Fibroblast of lung (primary cell): Measurements from ENCODE around the gene PACRG. TPM values are rescaled to one million over a fixed set of nuclear protein-coding genes. Genes with fewer than 3 reads are reported as not detected.
A peak's percentile ranks its signal among the peaks of the same experiment; 100 is the strongest.

Experiments
- DNase-seq, 2 donors: peaks; one replicate each; pipeline versions ENCODE4 v3.0.0 to v3.0.0-alpha.2; 2010; ENCODE audit warnings: low read depth in 2 of 2
- H2AFZ ChIP-seq: 2 replicates; pipeline ENCODE4 v1.5.1; 2012; ENCODE audit warnings: low read length, control low read depth, inconsistent platforms
- H3K27ac ChIP-seq: 2 replicates; pipeline ENCODE4 v1.5.1; 2011; ENCODE audit warnings: low read length, control low read depth; ENCODE audit not compliant: insufficient read depth
- H3K27me3 ChIP-seq: 2 replicates; pipeline ENCODE4 v1.5.1; 2011; ENCODE audit warnings: mild to moderate bottlenecking, low read length; ENCODE audit not compliant: control insufficient read depth, insufficient read depth
- H3K36me3 ChIP-seq: 2 replicates; pipeline ENCODE4 v1.5.1; 2011; ENCODE audit warnings: low read length; ENCODE audit not compliant: control insufficient read depth, insufficient read depth
- H3K4me1 ChIP-seq: 2 replicates; pipeline ENCODE4 v1.5.1; 2011; ENCODE audit warnings: low read length; ENCODE audit not compliant: control insufficient read depth, insufficient read depth; ENCODE audit errors: extremely low read depth
- H3K4me2 ChIP-seq: 2 replicates; pipeline ENCODE4 v1.5.1; 2011; ENCODE audit warnings: low read length, control low read depth; ENCODE audit not compliant: insufficient read depth; ENCODE audit errors: extremely low read depth
- H3K4me3 ChIP-seq, 4 experiments: fragments of 200-600 bp in 1 of 4; sonication (generic) in 1 of 4; replicated peaks in 1 of 4; 2 replicates each; pipeline ENCODE4 v1.5.1; 2011 to 2016; ENCODE audit warnings: low read length in 4 of 4, low read depth in 3 of 4, mild to moderate bottlenecking in 3 of 4, control low read depth in 2 of 4, inconsistent platforms in 1 of 4, mixed read lengths in 1 of 4; ENCODE audit not compliant: insufficient read depth in 1 of 4; ENCODE audit errors: control extremely low read depth in 1 of 4
- H3K79me2 ChIP-seq: 2 replicates; pipeline ENCODE4 v1.5.1; 2012; ENCODE audit warnings: mild to moderate bottlenecking, low read length, inconsistent platforms; ENCODE audit not compliant: control insufficient read depth, insufficient read depth
- H3K9ac ChIP-seq: 2 replicates; pipeline ENCODE4 v1.5.1; 2011; ENCODE audit warnings: mild to moderate bottlenecking, low read length, control low read depth; ENCODE audit not compliant: insufficient read depth
- H3K9me3 ChIP-seq: 2 replicates; pipeline ENCODE4 v1.5.1; 2012; ENCODE audit warnings: low read depth, low read length; ENCODE audit not compliant: control insufficient read depth, insufficient read depth
- H4K20me1 ChIP-seq: 2 replicates; pipeline ENCODE4 v1.5.1; 2011; ENCODE audit warnings: low read length; ENCODE audit not compliant: control insufficient read depth, insufficient read depth; ENCODE audit errors: extremely low read depth
- EZH2 ChIP-seq: IDR thresholded peaks from 2 replicates; pipeline ENCODE4 v1.5.1; 2012; ENCODE audit warnings: low read length, control low read depth, mild to moderate bottlenecking; ENCODE audit errors: missing control alignments
- polyA plus RNA-seq, 2 donors: library from polyadenylated mRNA; depleted of rRNA in 1 of 2; stranded (reverse) in 1 of 2; unstranded in 1 of 2; fragments of >200 nt; gene quantifications; 2 replicates each; pipeline ENCODE4 v1.2.1, GENCODE V29; 2011 to 2012; ENCODE audit warnings: missing spikeins in 1 of 2
- total RNA-seq: library from RNA; depleted of rRNA; stranded (reverse); fragments of >200 nt; gene quantifications from 2 replicates; pipeline ENCODE4 v1.2.1, GENCODE V29; 2014
- TF ChIP-seq, protein P1 (sequence below), 2 donors: IDR thresholded peaks in 1 of 2; conservative IDR thresholded peaks in 1 of 2; 1 replicate in 1 of 2; 2 replicates in 1 of 2; pipeline ENCODE4 v1.5.1; 2011 to 2012; ENCODE audit warnings: low read length in 2 of 2, control low read depth in 1 of 2, inconsistent platforms in 1 of 2, low read depth in 1 of 2, mild to moderate bottlenecking in 1 of 2

PACRG gene
- total and polyA plus RNA-seq, 2 donors (not counting 1 experiment from before 2014, with no cell fraction given), result 0.30 to 0.66 TPM

DNA sequence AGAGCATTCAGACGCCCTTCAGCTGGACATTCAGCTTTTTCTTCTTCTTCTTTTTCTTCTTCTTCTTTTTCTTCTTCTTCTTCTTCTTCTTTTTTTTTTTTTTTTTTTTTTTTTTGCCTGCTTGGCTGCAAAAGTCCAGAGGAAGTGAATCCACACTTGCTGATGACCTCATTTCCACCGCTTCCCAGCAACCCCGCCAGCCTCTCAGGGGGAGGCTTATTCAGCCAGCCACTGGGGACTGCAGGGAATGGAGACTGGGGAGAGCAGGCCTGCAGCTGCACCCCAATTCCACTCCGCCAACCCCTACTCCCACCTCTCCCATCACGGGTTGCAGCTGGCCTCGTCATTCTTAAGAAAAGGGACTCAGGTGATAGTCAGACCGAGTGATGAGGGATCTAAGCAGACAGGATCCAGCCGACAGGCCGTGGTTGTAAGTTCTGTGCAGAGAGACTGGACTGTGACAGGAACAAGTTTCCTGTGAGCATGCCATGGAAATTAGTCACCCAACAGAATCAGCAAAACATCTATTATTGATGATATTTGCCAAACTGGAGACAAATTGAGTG is 627.7 kb downstream of the PACRG start:
- peak; percentile 34 to 87 for DNase-seq
- H2AFZ ChIP-seq, result peak overlapping the region; percentile 81
- no peaks in the 10 kb centered on the region for H3K4me1 ChIP-seq
- no peak overlapping the region for H3K9ac ChIP-seq
- H3K4me3 ChIP-seq, result no peak overlapping the region
- H3K36me3 ChIP-seq, result no peaks in the 10 kb centered on the region
- no peaks in the 10 kb centered on the region for H3K9me3 ChIP-seq
- no peaks in the 10 kb centered on the region for H4K20me1 ChIP-seq
- H3K79me2 ChIP-seq, result no peaks in the 10 kb centered on the region
- H3K27ac ChIP-seq, result peak overlapping the region; percentile 8
- TF ChIP-seq EZH2, result no peak
- TF ChIP-seq, protein P1, sequence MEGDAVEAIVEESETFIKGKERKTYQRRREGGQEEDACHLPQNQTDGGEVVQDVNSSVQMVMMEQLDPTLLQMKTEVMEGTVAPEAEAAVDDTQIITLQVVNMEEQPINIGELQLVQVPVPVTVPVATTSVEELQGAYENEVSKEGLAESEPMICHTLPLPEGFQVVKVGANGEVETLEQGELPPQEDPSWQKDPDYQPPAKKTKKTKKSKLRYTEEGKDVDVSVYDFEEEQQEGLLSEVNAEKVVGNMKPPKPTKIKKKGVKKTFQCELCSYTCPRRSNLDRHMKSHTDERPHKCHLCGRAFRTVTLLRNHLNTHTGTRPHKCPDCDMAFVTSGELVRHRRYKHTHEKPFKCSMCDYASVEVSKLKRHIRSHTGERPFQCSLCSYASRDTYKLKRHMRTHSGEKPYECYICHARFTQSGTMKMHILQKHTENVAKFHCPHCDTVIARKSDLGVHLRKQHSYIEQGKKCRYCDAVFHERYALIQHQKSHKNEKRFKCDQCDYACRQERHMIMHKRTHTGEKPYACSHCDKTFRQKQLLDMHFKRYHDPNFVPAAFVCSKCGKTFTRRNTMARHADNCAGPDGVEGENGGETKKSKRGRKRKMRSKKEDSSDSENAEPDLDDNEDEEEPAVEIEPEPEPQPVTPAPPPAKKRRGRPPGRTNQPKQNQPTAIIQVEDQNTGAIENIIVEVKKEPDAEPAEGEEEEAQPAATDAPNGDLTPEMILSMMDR (conservative IDR thresholded peaks at IDR 0.05 in 1 of 2, IDR thresholded peaks at IDR 0.05 in 1 of 2; ENCODE audit: low read depth in 1 of 2, low read length in 2 of 2), result no peak
- no peaks in the 10 kb centered on the region for H3K27me3 ChIP-seq
- no peak overlapping the region for H3K4me2 ChIP-seq

DNA sequence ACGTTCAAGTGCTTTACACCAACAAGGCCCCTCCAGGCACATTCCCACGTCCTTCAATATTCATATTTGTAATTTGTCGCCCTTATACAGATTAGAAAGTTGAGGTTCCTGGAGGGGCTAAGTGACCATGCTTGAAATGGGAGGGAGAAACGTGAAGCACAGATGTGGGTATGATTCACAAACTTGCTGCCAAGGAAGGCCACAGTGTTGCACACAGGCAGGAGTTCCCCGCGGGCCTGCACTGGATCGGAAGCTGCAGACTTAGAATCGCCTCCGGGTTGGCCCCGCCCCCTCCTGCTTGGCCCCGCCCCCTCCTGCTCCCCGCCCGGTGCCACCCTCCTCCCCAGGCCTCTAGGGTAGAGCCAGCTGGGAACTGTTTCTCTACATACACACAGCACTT is 628.5 kb downstream of the PACRG start:
- no peak overlapping the region for H2AFZ ChIP-seq
- H4K20me1 ChIP-seq, result no peaks in the 10 kb centered on the region
- DNase-seq, result peak; percentile 57 to 88
- no peak overlapping the region for H3K4me3 ChIP-seq
- H3K36me3 ChIP-seq, result no peaks in the 10 kb centered on the region
- no peaks in the 10 kb centered on the region for H3K27me3 ChIP-seq
- no peak overlapping the region for H3K4me2 ChIP-seq
- H3K27ac ChIP-seq, result no peak overlapping the region
- H3K4me1 ChIP-seq, result no peaks in the 10 kb centered on the region
- TF ChIP-seq EZH2, result no peak
- TF ChIP-seq, protein P1 (conservative IDR thresholded peaks at IDR 0.05 in 1 of 2, IDR thresholded peaks at IDR 0.05 in 1 of 2; ENCODE audit: low read depth in 1 of 2, low read length in 2 of 2), result no peak
- H3K79me2 ChIP-seq, result no peaks in the 10 kb centered on the region
- no peak overlapping the region for H3K9ac ChIP-seq
- H3K9me3 ChIP-seq, result no peaks in the 10 kb centered on the region

DNA sequence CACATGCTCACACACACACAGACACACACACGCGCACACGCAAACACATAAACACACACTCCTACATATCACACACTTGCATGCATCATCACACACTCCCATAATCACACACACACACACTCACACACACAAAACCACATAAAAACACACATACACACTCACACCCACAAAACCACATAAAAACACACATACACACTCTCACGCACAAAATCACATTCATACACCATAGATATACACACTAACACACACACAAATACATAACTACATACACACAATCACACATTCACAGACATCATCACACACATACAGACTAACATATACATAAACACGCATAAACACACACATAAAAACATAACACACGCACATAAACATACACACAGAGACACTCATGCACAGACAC is 629.0 kb downstream of the PACRG start:
- Histone ChIP-seq H3K9ac (no peak overlapping the region), H2AFZ (no peak overlapping the region), H3K9me3 (no peaks in the 10 kb centered on the region), H3K4me3 (no peak overlapping the region), H4K20me1 (no peaks in the 10 kb centered on the region), H3K4me2 (no peak overlapping the region), H3K4me1 (no peaks in the 10 kb centered on the region), H3K27ac (no peak overlapping the region), H3K36me3 (no peaks in the 10 kb centered on the region), H3K79me2 (no peaks in the 10 kb centered on the region), H3K27me3 (no peaks in the 10 kb centered on the region)
- no peak for TF ChIP-seq EZH2
- TF ChIP-seq, protein P1 (conservative IDR thresholded peaks at IDR 0.05 in 1 of 2, IDR thresholded peaks at IDR 0.05 in 1 of 2; ENCODE audit: low read depth in 1 of 2, low read length in 2 of 2), result no peak
- no peak for DNase-seq
